Upper lobe of left lung (tissue), 4 donors: ENCODE data around the gene REPIN1.

Source experiments
- CTCF ChIP-seq, 6 experiments: fragments of 450-650 bp in 4 of 6; fragments of 200-600 bp in 2 of 6; sonication (generic) in 2 of 6; IDR thresholded peaks; one replicate each; pipeline ENCODE4 v1.5.1; 2016 to 2019; ENCODE audit warnings: antibody characterized with exemption in 6 of 6
- EP300 ChIP-seq, 4 donors: sonication (generic); formaldehyde crosslinking; IDR thresholded peaks; one replicate each; pipeline ENCODE4 v1.5.1; 2017; ENCODE audit warnings: antibody characterized with exemption in 4 of 4, control low read depth in 2 of 4
- POLR2A ChIP-seq, 4 donors: fragments of 450-650 bp; IDR thresholded peaks; one replicate each; pipeline ENCODE4 v1.5.1; 2016 to 2017; ENCODE audit warnings: antibody characterized with exemption in 4 of 4, mild to moderate bottlenecking in 2 of 4

- TF ChIP-seq CTCF (IDR thresholded peaks at IDR 0.05) (no peak), POLR2A (IDR thresholded peaks at IDR 0.05) (no peak), EP300 (IDR thresholded peaks at IDR 0.05) (no peak)
Measured at GRCh38 chr7:150357270-150357669, 11.4 kb upstream of the REPIN1 start.
